Dendritic cell treated with granulocyte-macrophage colony-stimulating factor and Interleukin-4, amounts not matched to agents 40 ng/mL and 50 ng/mL, for 4 days (primary cell): ENCODE results near the gene KARS1.
A peak's percentile ranks its signal among the peaks of the same experiment; 100 is the strongest.
"Not testable (repeated sequence)": the region's sequence is repeated elsewhere in the genome, so short reads cannot be mapped to it uniquely, and the experiment has no call there.

Experiments
- H3K27ac Mint-ChIP-seq: one replicate; pipeline ENCODE4 v1.8.0; 2022; ENCODE audit warnings: mild to moderate bottlenecking, mixed read lengths
- H3K27me3 Mint-ChIP-seq: one replicate; pipeline ENCODE4 v1.8.0; 2022; ENCODE audit warnings: mild to moderate bottlenecking, mixed read lengths
- H3K36me3 Mint-ChIP-seq: one replicate; pipeline ENCODE4 v1.8.0; 2022; ENCODE audit warnings: low read depth, mixed read lengths
- H3K4me1 Mint-ChIP-seq: one replicate; pipeline ENCODE4 v1.8.0; 2022; ENCODE audit warnings: low read depth, mixed read lengths
- H3K4me3 Mint-ChIP-seq: one replicate; pipeline ENCODE4 v1.8.0; 2022; ENCODE audit warnings: mild to moderate bottlenecking, moderate library complexity, mixed read lengths
- H3K9me3 Mint-ChIP-seq: one replicate; pipeline ENCODE4 v1.8.0; 2022; ENCODE audit warnings: mixed read lengths
- intact Hi-C: fragments of 100-400 bp; cut with micrococcal nuclease; formaldehyde crosslinking; loops from one replicate; pipeline ENCODE4 v1.15.0; 2022

KARS1 gene

GRCh38 chr16:75618780-75619179, 28.7 kb downstream of the KARS1 start:
- H3K27me3 Mint-ChIP-seq, result no peaks in the 10 kb centered on the region
- peaks cover 75% of the 10 kb centered on the region for H3K36me3 Mint-ChIP-seq
- no peak overlapping the region for H3K27ac Mint-ChIP-seq
- H3K4me1 Mint-ChIP-seq, result peaks cover 17% of the 10 kb centered on the region
- no peaks in the 10 kb centered on the region for H3K9me3 Mint-ChIP-seq
- intact Hi-C loops, result no loop called here
- no peak overlapping the region for H3K4me3 Mint-ChIP-seq

- intact Hi-C loops, result no loop called here
- Mint-ChIP-seq H3K9me3 (no peaks in the 10 kb centered on the region), H3K4me1 (peaks cover 17% of the 10 kb centered on the region)
These were observed 30.3 kb downstream of the KARS1 start for GRCh38 chr16:75617121-75617520.

DNA sequence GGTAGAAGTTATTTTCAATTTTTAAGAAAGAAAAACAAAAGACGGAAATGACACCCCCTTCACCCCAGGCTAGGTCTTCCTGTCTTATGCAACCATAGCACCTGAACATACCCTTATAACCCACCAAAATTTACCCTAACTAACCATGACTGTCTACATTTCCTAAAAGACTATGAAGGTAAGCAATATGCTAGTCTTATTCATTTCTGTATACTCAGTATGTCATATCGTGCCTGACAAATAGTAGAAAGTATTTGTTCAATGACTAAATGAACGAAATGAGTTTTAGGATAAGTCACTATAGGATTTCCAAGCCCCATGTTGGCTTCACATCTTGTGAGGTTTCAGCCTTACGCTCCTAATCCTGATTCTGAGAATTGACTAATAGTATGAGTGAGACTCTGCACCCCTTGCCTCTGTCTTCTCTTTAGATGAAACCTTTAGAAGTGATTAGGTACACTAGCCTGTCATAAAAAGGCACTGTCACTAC, 30.9 kb downstream of the KARS1 start:
- no peaks in the 10 kb centered on the region for H3K9me3 Mint-ChIP-seq
- intact Hi-C loops, result no loop called here

More at GRCh38 chr16:75617121-75617520, 30.3 kb downstream of the KARS1 start:
- Mint-ChIP-seq H3K36me3 (peaks cover 86% of the 10 kb centered on the region), H3K4me3 (no peak overlapping the region), H3K27ac (no peak overlapping the region), H3K27me3 (no peaks in the 10 kb centered on the region)

GRCh38 chr16:75615619-75616018, 31.8 kb downstream of the KARS1 start:
- Mint-ChIP-seq H3K27ac (no peak overlapping the region), H3K27me3 (no peaks in the 10 kb centered on the region), H3K9me3 (no peaks in the 10 kb centered on the region), H3K4me1 (peaks cover 7% of the 10 kb centered on the region), H3K36me3 (peaks cover 99% of the 10 kb centered on the region), H3K4me3 (no peak overlapping the region)
- intact Hi-C loops, result no loop called here

More for the DNA sequence above, 30.9 kb downstream of the KARS1 start:
- Mint-ChIP-seq H3K36me3 (peaks cover 91% of the 10 kb centered on the region), H3K4me1 (peaks cover 13% of the 10 kb centered on the region), H3K27me3 (no peaks in the 10 kb centered on the region), H3K27ac (no peak overlapping the region), H3K4me3 (no peak overlapping the region)

DNA sequence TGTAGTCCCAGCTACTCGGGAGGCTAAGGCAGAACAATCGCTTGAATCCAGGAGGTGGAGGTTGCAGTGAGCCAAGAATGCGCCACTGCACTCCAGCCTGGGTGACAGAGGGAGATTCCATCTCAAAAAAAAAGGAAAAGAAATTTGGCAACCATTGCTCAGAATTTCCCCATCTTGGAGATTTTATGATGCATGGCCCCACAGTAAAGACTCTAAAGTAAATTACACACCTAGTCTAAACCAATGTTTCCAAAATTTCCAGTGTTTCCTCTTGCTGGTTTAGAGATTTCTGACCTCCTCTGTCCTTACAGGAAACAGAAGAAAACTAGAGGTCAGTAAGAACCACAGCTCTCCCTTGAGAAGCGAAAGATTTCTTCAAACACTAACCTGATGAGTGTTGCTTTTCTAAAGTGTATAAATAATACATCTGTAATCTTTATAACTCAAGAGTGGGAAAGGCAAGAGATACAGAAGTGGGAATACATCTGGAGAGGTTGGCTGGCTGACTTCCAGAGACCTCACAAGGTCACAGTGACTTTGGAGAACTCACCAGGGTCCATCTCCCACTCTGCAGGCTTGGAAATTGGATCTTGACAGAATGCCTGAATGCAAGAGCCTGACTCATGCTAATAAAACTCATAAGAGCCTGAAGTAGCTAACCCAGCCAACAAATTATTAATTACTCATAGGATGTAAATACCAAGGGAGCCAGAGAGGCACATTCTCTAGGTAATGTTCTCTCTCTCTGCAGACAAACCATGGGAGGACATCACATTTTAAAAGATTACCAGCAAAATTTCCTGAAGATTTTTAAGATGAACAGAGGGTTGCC, 33.2 kb downstream of the KARS1 start:
- Mint-ChIP-seq H3K27me3 (no peaks in the 10 kb centered on the region), H3K27ac (no peak overlapping the region), H3K4me3 (no peak overlapping the region), H3K36me3 (peaks cover 100% of the 10 kb centered on the region), H3K9me3 (no peaks in the 10 kb centered on the region), H3K4me1 (no peaks in the 10 kb centered on the region)
- intact Hi-C loops, result loop anchor here (5.0 kb wide), 1 partner anchor 38 kb away; no protein-coding TSS in a partner anchor

- Mint-ChIP-seq H3K4me1 (no peaks in the 10 kb centered on the region), H3K27ac (no peak overlapping the region), H3K9me3 (peaks cover 13% of the 10 kb centered on the region), H3K36me3 (peaks cover 95% of the 10 kb centered on the region), H3K4me3 (no peak overlapping the region), H3K27me3 (no peaks in the 10 kb centered on the region)
- intact Hi-C loops, result no loop called here
These were observed 41.0 kb downstream of the KARS1 start for GRCh38 chr16:75606507-75606906.

GRCh38 chr16:75603241-75603640, 44.2 kb downstream of the KARS1 start:
- intact Hi-C loops, result no loop called here
- Mint-ChIP-seq H3K27ac (no peak overlapping the region), H3K27me3 (no peaks in the 10 kb centered on the region), H3K4me3 (no peak overlapping the region), H3K4me1 (no peaks in the 10 kb centered on the region), H3K9me3 (peaks cover 13% of the 10 kb centered on the region), H3K36me3 (peaks cover 90% of the 10 kb centered on the region)

- Mint-ChIP-seq H3K9me3 (peaks cover 13% of the 10 kb centered on the region), H3K27ac (no peak overlapping the region), H3K36me3 (peaks cover 86% of the 10 kb centered on the region)
These were observed 47.8 kb downstream of the KARS1 start for GRCh38 chr16:75599452-75600277.

DNA sequence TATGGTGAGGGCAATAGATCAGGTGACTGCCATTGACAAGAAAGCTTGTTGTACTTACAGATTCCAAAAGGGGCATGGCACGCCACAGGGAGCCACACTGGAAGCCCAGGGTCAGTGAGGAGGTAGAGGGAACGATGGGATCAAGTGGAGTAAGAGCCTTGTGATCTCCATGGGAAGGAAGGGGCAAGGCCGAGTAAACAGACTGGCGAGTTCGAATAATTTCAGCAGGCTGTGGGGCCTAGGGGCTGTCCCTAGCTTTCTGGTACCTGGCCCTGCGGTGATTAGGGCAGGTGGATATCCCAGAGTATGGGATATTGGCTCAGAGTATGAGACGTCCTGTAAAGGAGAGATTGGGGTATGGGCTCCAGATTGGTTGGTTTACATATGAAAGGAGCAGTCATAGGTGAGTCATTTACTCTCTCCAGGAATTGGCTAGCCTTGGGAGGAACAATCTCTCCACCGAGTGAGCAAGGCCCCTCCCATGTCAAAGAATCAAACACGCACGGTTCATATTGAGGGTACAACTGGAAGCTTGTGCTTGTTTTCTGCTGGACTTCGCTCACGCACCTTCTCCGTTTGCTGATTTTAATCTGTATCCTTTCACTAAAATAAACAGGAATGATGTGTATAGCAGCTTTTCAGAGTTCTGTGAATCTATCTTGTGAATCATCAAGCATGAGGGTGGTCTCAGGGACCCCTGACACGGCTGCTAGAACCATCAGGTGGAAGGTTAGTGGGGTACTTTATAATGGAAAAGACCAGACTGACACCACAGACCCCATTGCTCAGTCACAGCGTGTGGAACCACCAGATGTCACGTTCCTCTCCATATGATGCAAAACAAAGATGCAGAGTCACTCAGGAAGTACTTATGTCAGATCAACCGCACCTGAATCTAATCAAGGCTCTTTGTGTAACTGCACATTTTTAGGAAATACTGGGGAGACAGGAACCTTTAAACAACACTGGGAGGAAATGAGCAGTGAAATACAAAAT, 53.3 kb downstream of the KARS1 start:
- Mint-ChIP-seq H3K27ac (no peak overlapping the region), H3K9me3 (no peaks in the 10 kb centered on the region), H3K36me3 (peaks cover 61% of the 10 kb centered on the region), H3K4me3 (no peak overlapping the region), H3K27me3 (no peaks in the 10 kb centered on the region), H3K4me1 (peaks cover 5% of the 10 kb centered on the region)
- intact Hi-C loops, result no loop called here

More at GRCh38 chr16:75599452-75600277, 47.8 kb downstream of the KARS1 start:
- no peaks in the 10 kb centered on the region for H3K27me3 Mint-ChIP-seq
- intact Hi-C loops, result no loop called here
- H3K4me3 Mint-ChIP-seq, result no peak overlapping the region
- H3K4me1 Mint-ChIP-seq, result peaks cover 1% of the 10 kb centered on the region

GRCh38 chr16:75593308-75593707, 54.2 kb downstream of the KARS1 start:
- Mint-ChIP-seq H3K36me3 (peaks cover 66% of the 10 kb centered on the region), H3K27ac (no peak overlapping the region), H3K9me3 (no peaks in the 10 kb centered on the region), H3K27me3 (no peaks in the 10 kb centered on the region), H3K4me1 (peaks cover 5% of the 10 kb centered on the region), H3K4me3 (no peak overlapping the region)
- intact Hi-C loops, result no loop called here

- H3K4me3 Mint-ChIP-seq, H3K9me3 Mint-ChIP-seq, H3K27ac Mint-ChIP-seq, intact Hi-C loops, H3K4me1 Mint-ChIP-seq, H3K27me3 Mint-ChIP-seq: not testable (repeated sequence)
- H3K36me3 Mint-ChIP-seq, result peaks cover 54% of the 10 kb centered on the region
These were observed 55.5 kb downstream of the KARS1 start for GRCh38 chr16:75591927-75592326.

DNA sequence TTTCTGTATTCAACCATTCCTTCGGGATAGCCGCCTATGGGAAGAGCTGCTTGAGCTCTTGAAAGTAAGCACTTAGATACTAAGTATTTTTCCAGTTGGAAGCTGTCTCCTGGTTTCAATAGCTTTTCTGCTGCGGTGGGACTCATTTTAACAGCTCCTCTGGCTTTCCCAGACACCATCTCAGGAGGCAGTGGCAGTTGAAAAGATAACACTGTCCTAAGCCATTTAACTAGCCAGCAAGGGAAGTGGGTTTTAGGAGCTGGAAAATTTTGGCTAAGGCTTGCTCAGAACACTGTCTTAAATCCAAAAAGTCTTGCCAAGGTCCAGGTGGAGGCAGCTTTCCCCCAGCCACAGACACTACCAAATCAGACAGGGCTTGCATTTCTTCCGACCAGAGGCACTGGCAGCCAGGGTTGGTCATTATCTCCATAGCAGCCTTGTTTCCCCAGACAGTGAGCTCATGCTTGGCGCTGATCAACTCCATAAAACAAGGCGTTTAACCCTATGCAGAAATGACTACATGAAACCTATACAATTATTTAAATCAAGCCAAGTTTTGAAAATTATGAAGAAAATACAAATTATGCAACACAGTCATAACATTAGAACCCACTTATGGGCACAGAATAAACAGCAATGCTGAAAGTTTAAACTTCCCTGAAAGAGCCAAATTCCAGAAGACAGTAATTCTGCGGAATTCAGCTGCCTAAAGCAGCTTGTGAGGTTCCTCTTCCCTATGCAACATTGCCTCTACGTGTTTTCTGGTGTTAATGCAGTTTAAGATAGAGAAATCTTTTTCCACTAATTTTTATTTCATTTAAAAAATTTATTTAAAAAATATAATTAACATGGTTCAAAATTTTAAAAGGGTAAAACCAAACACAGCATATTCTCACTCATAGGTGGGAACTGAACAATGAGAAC, 56.3 kb downstream of the KARS1 start:
- H3K4me3 Mint-ChIP-seq, result no peak overlapping the region
- H3K27ac Mint-ChIP-seq, result peak overlapping the region; percentile 37
- intact Hi-C loops, result no loop called here
- H3K27me3 Mint-ChIP-seq, result no peaks in the 10 kb centered on the region
- peaks cover 5% of the 10 kb centered on the region for H3K4me1 Mint-ChIP-seq
- no peaks in the 10 kb centered on the region for H3K9me3 Mint-ChIP-seq
- peaks cover 53% of the 10 kb centered on the region for H3K36me3 Mint-ChIP-seq
